Liver (tissue), 3 donors: Measurements from ENCODE around the gene ZNF260.

ENCODE experiments used
- ATF3 ChIP-seq: IDR thresholded peaks from 2 replicates; pipeline ENCODE4 v1.6.1; 2016; ENCODE audit warnings: antibody characterized with exemption
- CTCF ChIP-seq: fragments of 150-350 bp; IDR thresholded peaks from 2 replicates; pipeline ENCODE4 v1.5.1; 2017; ENCODE audit warnings: improper control_type of control experiment, low read depth, low read length; ENCODE audit not compliant: missing input control
- FOXA1 ChIP-seq: IDR thresholded peaks from 2 replicates; pipeline ENCODE4 v1.6.1; 2016; ENCODE audit warnings: antibody characterized with exemption
- GABPA ChIP-seq, 2 donors: IDR thresholded peaks in 1 of 2; conservative IDR thresholded peaks in 1 of 2; 2 replicates each; pipeline ENCODE4 v1.6.1; 2016; ENCODE audit warnings: antibody characterized with exemption in 2 of 2, mild to moderate bottlenecking in 1 of 2, moderate library complexity in 1 of 2
- JUND ChIP-seq, 2 donors: IDR thresholded peaks; 2 replicates each; pipeline ENCODE4 v1.6.1; 2016; ENCODE audit warnings: antibody characterized with exemption in 2 of 2
- RAD21 ChIP-seq, 2 donors: IDR thresholded peaks; 2 replicates each; pipeline ENCODE4 v1.6.1; 2016; ENCODE audit warnings: antibody characterized with exemption in 2 of 2, mild to moderate bottlenecking in 2 of 2
- TAF1 ChIP-seq: conservative IDR thresholded peaks from 2 replicates; pipeline ENCODE4 v1.6.1; 2016; ENCODE audit warnings: antibody characterized with exemption, mild to moderate bottlenecking
- YY1 ChIP-seq: IDR thresholded peaks from 2 replicates; pipeline ENCODE4 v1.6.1; 2016; ENCODE audit warnings: antibody characterized with exemption, mild to moderate bottlenecking
- donor health status: healthy.
- donor health status: healthy.

GRCh38 chr19:36483653-36484052, 44.4 kb downstream of the ZNF260 start:
- TF ChIP-seq CTCF (no peak), GABPA (IDR thresholded peaks at IDR 0.05 in 1 of 2, conservative IDR thresholded peaks at IDR 0.05 in 1 of 2) (no peak), JUND (IDR thresholded peaks at IDR 0.05) (no peak), TAF1 (no peak), RAD21 (IDR thresholded peaks at IDR 0.05) (no peak), YY1 (no peak), FOXA1 (no peak), ATF3 (no peak)
